NCI-H1436 treated with DMSO at 0.1 percent for 48 hours (cell line): Measurements from ENCODE around the gene RBMS1.

ENCODE experiments used
- DNase-seq: peaks from one replicate; lab custom pipeline; 2025; lab: John Stamatoyannopoulos, UW

Gene RBMS1

DNA sequence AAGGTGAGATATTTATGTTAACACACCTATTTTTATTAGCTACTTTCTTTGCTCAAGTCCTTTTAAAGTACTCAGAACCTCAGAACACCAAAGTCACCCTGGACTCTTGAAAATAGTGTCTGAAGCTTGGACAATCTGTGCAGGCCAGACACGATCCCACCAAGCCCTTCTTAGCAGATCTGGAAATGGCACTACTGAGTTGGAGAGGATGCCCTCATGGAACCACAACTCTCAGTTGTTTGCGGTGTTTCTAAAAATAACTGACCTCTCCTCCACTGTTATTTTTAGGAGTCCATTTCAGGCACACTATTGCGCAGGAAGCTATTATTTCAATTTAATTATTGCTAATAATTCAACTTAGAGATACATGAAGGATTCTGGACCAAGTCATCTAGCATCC lies 190.1 kb downstream of the RBMS1 start:
- no peak for DNase-seq

DNA sequence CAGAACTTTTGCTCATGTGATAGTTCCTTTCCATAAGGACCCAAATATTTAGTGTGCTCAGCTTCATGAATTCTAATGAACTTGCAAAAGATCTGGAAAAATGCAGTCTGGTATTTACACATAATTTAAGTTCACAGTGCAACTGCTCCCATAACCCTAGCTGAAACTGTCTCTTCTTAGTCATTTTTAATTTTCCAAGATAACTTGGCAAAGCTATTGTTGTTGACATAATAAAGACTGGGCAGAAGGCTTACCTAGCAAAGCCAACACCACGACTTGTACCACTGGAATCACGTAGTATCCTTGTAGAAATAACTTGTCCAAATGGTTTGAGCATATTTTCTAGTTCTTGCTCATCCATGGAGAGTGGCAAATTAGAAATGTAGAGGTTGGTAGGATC lies 190.5 kb downstream of the RBMS1 start:
- no peak for DNase-seq

DNA sequence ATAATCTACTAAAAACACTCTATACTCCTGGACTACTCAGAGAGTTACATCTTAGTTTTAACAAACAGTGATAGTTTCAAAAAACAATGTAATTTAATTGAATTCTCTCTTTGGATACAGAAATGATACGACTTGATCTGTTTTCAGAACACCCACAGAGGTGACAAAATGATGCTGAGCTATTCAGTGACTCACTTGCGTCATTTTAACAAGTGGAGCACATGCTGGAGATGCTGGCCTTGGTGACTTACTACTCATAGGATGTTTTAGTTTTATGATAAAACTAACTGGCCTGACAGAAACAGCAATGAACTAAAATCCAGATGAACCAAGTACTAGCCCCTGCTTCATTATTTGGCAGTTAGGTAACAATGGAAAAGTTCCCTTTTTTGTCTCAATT lies 192.2 kb downstream of the RBMS1 start:
- DNase-seq = no peak

DNA sequence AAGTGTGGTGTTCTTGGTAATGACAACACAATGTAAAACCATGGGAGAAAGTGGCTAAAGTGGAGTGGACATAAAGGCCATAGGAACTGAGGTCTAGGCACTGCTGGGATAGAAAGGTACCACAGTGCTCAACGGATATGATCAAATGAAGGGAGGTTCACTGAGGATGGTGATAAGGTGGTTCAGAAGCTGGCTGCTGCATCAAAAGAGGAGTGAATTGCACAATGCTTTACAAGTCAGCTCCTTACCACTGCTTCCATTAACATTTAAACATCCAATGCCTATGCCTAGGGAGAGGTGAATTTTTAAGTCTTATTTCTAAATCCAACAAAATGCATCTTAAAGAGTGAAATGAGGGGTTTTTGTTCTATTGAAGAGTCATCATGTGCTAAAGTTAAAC lies 193.4 kb downstream of the RBMS1 start:
- DNase-seq = no peak

DNA sequence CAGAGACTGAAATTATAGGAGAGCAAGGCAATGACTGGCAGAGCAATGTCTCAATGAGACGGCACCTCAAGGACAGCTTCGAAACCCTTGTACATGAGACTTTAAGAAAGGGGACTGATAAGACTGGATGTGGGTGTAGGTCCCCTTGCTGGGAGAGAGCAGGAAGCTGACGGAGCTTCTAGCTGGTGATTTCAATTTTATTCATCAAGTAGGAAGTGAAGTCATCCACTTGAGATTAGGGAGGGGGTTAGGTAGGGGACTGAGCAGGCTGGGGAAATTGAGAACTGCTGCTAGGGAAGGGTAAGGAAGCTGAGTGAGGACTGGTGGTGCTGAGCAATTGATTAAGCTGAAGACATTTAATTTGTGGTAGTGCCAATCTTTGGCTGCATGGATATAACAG lies 194.1 kb downstream of the RBMS1 start:
- no peak for DNase-seq

DNA sequence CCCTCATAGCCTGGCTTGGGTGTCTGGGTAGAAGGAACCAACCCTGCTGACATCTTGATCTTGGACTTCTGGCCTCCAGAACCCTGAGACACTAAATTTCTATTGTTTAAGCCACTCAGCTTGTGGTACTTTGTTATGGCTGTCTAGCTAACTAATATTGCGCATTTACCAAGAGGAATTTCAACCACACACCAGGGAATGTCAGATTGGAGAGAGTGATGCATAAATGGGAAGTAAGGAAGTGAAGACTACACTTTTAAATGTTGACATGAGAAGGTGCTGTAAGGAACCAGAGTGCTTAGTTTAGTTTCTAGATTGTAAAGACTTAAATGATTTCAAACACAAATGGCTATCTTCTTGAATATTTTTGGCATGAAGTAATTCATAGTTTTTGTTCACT lies 194.6 kb downstream of the RBMS1 start:
- DNase-seq = no peak

DNA sequence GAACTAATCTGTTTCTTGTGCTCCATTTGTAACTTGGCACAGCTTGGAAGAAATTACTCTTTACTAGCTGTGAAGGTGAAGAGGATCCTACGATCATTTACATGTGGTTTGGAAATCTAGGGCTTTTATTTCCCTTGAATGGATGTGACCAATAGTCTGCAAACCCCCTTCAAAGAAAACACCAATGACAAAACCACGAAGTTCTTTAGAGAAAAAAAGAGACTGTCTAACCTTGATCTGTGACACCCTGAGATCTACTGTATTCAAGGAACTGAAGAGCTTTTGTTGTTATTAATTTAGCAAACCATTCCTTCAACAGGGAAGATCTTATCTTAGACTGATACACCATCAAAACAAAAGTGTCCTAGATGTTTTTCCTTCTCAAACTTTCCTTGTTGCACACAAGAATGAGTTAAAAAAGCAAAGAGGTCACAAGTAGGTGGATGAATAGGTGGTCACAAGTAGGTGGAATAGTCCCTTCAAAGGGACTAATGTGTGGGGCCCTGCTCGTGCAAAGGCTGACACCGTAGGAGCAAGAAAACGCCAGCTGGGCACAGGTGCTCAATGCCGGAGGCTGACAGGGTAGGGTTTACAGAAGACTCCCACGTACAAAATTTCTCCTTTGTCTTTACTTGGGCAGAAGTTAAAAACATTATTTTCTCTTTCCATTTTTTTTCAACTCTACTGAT lies 197.9 kb downstream of the RBMS1 start:
- no peak for DNase-seq

DNA sequence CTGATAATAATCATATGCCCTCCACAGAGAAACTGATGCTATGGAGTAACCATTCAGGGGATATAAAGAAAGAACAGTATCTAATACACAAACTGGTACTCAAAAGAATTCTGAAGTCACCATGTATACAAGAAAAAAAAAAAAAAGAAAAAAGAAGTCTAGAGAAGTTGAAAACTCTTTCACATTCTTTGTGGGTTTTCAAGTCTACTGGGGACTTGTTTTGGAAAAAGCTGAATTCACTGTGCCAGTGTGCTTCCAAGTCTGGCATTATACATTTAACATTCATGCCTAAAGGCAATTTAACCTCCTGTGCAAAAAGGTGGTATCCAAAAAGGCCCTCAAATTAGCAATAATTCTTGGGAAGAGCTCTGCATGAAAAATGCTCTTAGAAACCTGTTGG lies 198.7 kb downstream of the RBMS1 start:
- no peak for DNase-seq

DNA sequence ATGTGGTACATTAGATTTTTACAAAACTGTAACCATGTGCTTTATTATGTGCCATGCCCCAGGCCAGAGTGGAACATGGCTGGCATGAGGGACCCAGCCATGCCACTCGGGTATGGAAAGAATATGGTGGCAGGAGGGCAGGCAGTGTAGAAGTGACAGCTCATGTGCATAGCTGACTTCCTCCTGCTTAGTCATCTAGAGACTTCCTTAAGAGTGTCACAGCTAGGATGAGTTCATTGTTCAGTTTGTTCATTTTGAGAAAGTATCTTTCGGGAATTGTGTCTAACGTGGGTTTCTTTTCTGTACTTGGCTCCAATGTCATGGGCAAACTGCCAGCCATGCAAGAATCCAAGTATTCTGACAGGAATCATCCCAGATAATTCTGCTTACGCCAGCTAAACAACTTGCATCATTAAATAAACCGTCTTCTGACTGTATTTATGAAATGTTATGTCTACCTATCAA lies 199.2 kb downstream of the RBMS1 start:
- DNase-seq = no peak

DNA sequence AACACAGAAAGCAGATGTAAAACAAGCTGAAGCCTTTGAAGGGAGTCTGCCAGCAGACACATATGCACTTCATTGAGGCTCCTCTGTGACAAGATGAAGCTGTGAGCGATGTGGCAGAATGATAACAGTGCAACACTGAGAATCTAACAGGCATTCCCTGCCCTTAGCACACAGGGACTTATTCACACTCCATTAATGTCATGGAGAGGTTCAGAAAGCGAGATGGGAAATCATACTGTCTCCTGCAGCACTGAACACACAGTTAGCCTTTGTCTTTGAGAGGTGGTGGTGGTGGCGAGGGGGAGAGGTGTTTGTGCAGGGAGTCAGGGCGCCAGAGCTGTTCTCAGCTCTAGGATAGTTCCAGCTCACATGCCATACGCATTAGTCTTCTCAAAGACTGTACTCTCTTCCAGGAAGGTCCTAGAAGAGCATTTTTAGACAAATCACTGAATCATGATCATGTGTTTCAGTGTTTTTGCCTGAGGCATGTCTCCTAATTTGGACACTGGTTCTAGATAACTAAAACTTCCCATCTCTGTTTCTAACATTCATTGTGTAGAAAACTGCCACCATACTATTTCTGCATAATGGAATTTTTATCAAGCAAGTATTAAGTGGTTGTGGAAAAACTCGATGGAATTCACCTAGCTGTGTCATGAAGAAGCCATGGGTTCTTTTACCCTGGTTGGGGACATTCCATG lies 200.1 kb downstream of the RBMS1 start:
- DNase-seq = no peak

DNA sequence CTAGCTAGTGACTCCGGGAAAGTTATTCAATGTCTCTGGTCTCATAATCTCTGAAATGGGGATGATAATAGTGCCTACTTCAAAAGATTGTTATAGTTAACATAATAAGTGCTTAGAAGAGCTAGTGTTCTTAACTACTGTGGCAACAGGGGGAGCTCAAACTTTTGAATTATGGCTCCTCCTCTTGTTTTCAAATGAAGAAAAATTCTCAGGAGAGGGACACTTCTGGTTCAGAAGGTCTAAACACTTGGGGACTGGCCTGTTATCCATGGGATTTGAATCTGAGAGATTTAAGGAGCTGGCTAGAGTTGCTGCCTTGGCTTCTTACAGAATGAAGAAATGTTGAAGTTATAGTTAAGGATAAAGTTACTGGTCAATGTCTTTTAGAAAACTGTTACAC lies 201.4 kb downstream of the RBMS1 start:
- DNase-seq = no peak

DNA sequence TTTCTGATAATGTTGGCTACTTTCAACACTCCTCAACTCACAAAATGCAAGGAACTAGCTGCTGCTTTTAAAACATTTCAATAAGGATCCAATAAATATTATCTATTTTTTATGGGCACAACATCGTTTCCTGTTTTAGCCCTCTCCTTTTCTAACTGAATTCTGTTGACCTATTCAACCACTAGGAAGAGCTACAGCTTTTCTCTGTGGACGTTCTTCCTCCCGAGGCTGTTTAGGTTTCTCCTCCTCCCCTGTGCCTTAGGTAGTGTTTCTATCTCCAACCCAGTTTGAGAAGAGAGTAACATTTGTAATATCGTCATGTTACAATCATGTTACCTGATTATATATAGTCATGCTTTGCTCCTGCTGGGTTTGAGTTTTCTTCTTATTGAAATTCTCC lies 202.2 kb downstream of the RBMS1 start:
- DNase-seq = no peak

DNA sequence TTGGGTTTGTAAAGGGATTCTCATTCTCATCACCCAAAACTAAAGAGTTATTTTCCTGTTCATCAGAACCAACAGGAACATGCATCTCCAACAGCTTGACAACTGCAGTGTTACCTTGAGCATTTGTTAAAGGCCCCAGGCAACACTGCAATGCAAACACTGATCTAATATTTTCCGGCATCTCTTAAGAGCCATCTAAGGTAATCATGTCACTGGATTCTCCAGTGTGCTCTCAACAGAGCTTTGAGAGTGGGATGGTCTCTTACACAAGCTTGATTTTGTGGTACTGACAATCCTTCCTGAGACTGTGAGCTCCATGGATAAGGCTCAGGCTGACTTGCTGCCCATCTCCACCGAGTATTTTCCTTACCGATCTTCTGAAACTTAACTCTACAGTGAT lies 203.0 kb downstream of the RBMS1 start:
- no peak for DNase-seq

DNA sequence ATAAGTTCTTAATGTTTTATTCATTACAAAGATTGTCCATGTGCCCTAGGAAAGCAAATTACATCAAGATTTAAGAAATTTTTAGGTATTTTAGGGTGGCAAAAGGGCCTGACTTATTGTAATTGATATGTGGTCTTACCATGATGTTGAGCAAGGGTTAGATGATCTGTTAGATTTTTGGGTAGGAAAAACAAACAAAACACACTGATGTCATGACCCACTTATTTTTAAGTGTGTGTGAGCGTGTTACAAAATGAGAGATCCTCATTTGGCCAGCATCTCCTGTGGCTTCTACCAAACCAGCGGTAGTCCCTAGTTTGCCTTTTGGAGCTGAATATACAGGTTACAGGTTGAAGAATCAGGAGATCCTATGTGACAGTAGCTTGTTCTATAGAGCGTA lies 203.8 kb downstream of the RBMS1 start:
- no peak for DNase-seq

DNA sequence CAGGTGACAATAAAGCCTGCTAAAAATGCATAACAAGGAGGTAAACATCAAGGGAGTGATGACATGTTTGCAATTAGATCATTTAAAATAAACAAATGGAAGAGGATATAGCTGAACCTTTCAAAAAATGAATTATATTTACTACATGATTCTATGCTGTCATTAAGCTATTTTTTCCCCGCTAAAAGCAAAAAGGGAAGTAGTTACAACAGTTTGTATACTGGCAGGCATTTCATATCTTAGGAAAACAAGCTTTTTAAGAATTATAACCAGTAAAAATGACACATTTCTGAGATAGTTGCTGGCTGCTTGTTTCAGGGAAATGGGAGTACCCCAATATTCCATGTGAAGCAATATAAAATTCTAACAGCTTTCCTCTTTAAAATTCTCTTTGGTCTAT lies 204.5 kb downstream of the RBMS1 start:
- DNase-seq = no peak

DNA sequence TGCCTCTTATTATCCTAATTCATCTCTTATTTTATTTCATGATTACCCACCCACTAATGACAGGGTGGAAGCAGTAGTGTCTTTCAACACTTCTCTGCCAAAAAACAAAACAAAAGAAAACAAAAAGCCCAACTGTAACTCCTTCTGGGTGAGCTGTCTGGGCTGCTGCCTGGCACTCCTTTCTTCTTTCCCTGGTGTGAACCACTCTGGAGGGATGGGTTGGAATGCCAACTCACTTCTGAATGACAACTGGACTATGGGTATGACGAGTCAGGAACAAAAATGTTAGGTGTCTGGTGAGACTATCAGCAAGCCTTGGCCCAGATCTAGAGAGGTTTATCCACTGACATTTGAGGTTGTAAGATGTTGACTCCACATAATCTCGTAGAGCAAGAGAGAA lies 205.3 kb downstream of the RBMS1 start:
- no peak for DNase-seq

DNA sequence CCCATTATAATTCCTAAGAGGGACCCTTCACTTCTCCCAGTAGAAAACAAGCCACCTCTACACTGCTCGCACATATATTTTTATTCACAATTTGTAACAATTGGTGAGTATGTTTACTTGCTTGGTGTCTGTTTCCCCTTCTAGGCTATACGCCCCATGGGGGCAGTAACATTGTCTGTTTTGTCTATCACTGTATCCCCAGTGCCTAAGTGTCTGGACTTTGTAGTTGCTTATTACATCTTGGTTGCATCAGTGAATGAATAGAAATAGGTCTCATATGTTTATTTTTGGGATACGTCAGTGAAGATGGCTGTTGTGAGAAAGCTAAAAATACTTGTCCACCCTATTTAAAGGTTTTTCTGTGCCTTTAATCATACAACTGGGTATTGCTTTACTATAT lies 206.1 kb downstream of the RBMS1 start:
- no peak for DNase-seq

DNA sequence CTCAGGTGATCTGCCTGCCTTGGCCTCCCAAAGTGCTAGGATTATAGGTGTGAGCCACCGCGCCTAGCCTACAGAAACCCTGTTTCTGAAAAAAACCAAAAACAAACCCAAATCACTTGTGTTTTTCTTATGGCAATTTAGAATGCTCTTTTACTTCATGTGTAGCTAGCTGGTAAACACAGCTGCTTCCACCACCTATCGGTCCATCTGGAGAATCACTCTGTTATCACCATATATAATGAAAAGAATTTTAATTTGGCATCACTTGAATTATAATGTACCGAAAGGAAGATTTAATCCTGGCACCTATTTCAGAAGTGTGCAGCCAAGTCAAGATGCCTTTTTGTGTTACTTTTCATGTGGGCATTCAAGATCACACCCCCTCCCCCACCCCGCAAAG lies 207.1 kb downstream of the RBMS1 start:
- no peak for DNase-seq

DNA sequence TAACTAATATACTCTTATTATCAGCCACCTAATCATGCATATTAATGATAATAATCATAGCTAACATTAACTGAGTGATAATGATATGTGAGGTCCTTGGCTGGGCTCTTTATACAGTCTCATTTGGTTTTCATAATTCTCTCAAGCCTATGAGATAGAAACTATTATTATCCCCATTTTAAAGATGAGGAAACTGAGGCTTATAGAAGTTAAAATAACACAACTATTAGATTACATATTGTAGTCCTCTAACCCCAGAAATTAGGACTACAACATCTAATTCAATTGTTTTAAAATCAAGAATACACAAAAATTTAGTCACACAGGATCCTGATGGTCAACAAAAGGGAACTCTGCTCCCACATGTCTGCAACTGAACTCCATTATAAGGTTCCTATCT lies 209.9 kb downstream of the RBMS1 start:
- no peak for DNase-seq

DNA sequence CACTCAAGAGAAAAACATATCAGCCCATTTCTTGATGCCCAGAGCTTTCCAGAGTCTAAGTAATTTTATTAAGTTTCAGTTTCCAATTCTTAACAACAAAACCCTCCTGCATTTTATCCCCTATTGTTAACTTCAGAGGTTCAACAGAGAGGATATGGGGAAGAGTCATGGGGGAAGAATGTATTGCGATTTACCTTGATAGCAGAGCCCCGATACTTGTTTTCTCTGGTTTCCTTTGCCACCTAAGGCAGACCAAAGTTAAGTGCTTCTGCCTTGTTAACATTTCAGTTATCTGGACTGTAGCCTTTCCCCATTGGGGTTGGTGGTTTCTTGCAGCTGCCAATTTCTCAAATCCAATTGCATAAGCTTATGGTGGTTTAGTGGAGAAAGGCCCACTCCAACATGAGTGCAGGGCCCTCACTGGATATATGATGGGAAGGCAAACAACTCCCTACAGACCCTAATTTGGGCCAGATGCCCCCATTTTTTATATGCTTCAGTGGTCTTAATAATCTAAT lies 211.5 kb downstream of the RBMS1 start:
- no peak for DNase-seq

DNA sequence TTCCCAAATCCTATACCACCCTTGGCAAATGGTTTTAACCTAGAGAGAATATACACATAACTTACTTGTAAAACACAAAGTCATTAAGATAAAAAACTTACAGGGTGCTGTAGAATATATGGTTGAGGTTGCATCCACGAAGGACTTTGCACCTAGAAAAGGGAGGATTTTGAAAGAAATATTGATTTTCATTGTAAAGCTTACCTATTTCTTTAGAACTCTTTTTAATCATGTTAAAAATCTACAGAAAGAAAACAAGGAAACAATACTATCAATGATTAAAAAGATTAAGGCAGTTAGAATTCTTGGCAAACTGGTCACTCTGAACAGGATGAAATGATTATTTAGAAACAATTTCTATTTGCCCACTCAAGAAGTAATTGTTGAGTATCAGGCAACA lies 212.4 kb downstream of the RBMS1 start:
- no peak for DNase-seq

DNA sequence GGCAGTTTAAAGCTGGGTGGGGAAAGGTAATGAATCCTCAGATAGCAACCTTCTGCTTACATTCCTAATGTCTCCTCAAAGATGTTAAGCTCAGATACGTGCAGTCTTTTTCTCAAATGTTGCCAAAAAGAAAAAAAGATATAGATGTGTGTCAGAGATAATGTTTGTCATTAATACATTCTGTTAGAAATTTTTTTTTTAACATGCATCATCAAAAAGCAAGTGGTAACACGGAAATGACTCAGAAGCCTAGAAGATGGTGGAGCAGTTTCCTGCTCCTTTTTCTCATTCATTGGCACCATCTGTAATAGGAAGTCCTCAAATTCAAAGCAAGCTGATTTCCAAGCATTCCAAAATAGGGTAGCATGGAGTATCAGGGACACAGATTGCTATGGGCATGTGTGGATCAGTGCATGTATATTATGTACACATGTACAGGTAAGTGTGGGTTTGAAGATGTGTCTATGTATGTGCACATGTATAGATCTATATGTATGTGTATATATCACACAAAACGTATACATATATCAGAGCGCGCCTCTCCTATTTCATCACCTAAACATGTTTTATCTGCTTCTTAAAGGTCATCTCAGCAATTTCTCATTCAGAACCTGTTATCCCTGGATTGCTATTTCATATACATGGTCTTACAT lies 213.7 kb downstream of the RBMS1 start:
- no peak for DNase-seq

DNA sequence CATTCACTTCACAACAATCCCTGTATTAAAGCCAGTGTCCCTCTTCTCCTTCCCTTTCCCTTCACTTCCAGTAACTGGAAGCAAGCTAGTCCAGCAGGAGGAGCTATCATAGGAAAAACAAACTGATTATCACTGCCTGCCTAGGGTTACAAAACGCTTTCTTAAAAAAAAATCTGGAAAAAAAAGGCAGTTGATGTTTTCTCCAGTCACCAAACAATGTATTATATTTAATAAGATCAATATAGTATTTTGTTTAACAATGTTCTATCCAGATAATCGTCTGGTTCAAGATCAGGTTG lies 214.8 kb downstream of the RBMS1 start:
- no peak for DNase-seq
